Progenitor cell of endocrine pancreas (in vitro differentiated cells): Measurements from ENCODE around the gene CPE. TPM values are rescaled to one million over a fixed set of nuclear protein-coding genes. Genes with fewer than 3 reads are reported as not detected.

ENCODE experiments used
- DNase-seq: peaks from one replicate; pipeline ENCODE4 v3.0.0; 2021; ENCODE audit warnings: low spot score; ENCODE audit not compliant: unreplicated experiment
- H3K27ac Mint-ChIP-seq: 2 replicates; pipeline ENCODE4 v1.8.0; 2021; ENCODE audit warnings: mild to moderate bottlenecking, moderate library complexity, mixed read lengths
- H3K27me3 Mint-ChIP-seq: 2 replicates; pipeline ENCODE4 v1.8.0; 2021; ENCODE audit warnings: mixed read lengths
- H3K36me3 Mint-ChIP-seq: 2 replicates; pipeline ENCODE4 v1.8.0; 2022; ENCODE audit warnings: mixed read lengths; ENCODE audit not compliant: insufficient read depth
- H3K4me1 Mint-ChIP-seq: 2 replicates; pipeline ENCODE4 v1.8.0; 2021; ENCODE audit warnings: low read depth, mixed read lengths
- H3K4me3 Mint-ChIP-seq: 2 replicates; pipeline ENCODE4 v1.8.0; 2021; ENCODE audit warnings: low read depth, mild to moderate bottlenecking, moderate library complexity, mixed read lengths
- H3K9me3 Mint-ChIP-seq: 2 replicates; pipeline ENCODE4 v1.8.0; 2021; ENCODE audit warnings: low read depth, mixed read lengths
- CTCF ChIP-seq: fragments of 200-600 bp; sonication (generic); IDR thresholded peaks from one replicate; pipeline ENCODE4 v1.5.0; 2021; ENCODE audit warnings: antibody characterized with exemption, mild to moderate bottlenecking; ENCODE audit not compliant: unreplicated experiment
- microRNA-seq: library from miRNA; unstranded; fragments of <30 nt; microRNA quantifications from one replicate; pipeline ENCODE4 v1.1.0, GENCODE V29; 2020; ENCODE audit warnings: borderline number of aligned reads; ENCODE audit not compliant: unreplicated experiment
- total RNA-seq: library from RNA; stranded (reverse); gene quantifications from 2 replicates; pipeline ENCODE4 v1.2.1, GENCODE V29; 2021

The CPE gene
- total RNA-seq, 1 donor from 2014 or later: 129 TPM

- Mint-ChIP-seq H3K9me3 (no peaks in the 10 kb centered on the region), H3K4me1 (no peaks in the 10 kb centered on the region)
Measured at GRCh38 chr4:165542476-165542875, 163.7 kb downstream of the CPE start.

More at GRCh38 chr4:165542476-165542875, 163.7 kb downstream of the CPE start:
- H3K4me3 Mint-ChIP-seq: no peak overlapping the region
- no peaks in the 10 kb centered on the region for H3K36me3 Mint-ChIP-seq
- no peak for TF ChIP-seq CTCF
- no peak overlapping the region for H3K27ac Mint-ChIP-seq
- H3K27me3 Mint-ChIP-seq: no peaks in the 10 kb centered on the region
- DNase-seq: no peak

Small RNAs within 50 kb of the gene (microRNA-seq; reads per million reads assigned to microRNA genes)
- gene MIR578: not detected

Other genes with a start within 250 kb of the CPE start
- gene KLHL2, start 171.4 kb upstream of the CPE start, total RNA-seq: 22.1 and 22.3 TPM in 2 replicates
- 87.1 and 89.4 TPM in 2 replicates for gene MSMO1, start 51.3 kb upstream of the CPE start, total RNA-seq